GM18909 (cell line): ENCODE data around the gene TBC1D22B.

ENCODE experiments used
- ATAC-seq: cut with Tn5 transposase; IDR thresholded peaks from one replicate; pipeline ENCODE4 v1.9.1; 2021; ENCODE audit warnings: mild to moderate bottlenecking; ENCODE audit not compliant: unreplicated experiment, poor library complexity

TBC1D22B gene

GRCh38 chr6:37376078-37376743, 118.6 kb downstream of the TBC1D22B start:
- ATAC-seq = no peak

GRCh38 chr6:37381579-37381978, 124.0 kb downstream of the TBC1D22B start:
- ATAC-seq = no peak
